Glomerular visceral epithelial cell (primary cell): Measurements from ENCODE around the gene RASA3.

Experiments used
- DNase-seq: peaks from one replicate; pipeline ENCODE4 v3.0.0-alpha.2; 2016; ENCODE audit errors: extremely low spot score

RASA3 gene

GRCh38 chr13:113936166-113936965 lies 196.1 kb downstream of the RASA3 start:
- DNase-seq, result no peak

- no peak for DNase-seq
These were observed 197.2 kb downstream of the RASA3 start for GRCh38 chr13:113935001-113935844.

DNA sequence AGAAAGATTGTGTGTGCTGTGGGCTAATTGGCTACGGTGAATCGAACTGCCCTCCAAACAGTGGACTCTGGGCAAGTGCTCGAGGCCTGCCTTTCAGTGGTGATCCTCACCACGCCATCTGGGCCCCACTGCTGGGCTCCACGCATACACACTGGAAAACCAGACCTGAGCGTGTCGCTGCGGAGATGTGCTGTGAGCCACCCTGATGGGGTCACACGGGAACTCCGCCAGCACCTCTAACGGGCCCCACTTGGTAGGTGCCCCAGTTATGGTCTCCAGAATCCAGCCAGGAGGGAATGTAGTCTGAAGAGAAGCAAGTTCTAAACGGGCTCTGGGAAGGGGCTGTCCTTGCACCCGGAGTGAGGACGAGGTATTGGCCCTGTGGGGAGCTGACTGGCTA lies 197.8 kb downstream of the RASA3 start:
- DNase-seq, result no peak

DNA sequence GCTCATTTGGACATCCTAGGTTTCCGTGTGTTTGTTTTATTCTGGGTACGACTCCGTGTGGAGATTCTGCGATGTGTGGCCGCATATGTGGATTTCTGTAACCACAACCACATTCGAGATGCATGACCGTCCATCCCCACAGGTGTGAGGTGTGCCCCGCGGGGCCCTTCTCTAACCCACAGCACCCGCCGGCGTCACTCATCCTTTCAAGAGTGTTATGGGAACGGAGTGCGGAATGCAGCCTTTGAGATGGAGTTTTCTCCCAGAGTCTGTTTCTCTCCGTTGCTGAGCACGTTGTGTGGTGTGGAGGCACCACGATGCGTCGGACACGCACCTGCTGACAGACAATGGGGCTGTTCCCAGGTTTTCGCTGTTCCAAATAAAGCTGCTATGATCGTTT lies 198.5 kb downstream of the RASA3 start:
- DNase-seq, result no peak

- no peak for DNase-seq
These were observed 200.5 kb downstream of the RASA3 start for GRCh38 chr13:113931841-113932459.

DNA sequence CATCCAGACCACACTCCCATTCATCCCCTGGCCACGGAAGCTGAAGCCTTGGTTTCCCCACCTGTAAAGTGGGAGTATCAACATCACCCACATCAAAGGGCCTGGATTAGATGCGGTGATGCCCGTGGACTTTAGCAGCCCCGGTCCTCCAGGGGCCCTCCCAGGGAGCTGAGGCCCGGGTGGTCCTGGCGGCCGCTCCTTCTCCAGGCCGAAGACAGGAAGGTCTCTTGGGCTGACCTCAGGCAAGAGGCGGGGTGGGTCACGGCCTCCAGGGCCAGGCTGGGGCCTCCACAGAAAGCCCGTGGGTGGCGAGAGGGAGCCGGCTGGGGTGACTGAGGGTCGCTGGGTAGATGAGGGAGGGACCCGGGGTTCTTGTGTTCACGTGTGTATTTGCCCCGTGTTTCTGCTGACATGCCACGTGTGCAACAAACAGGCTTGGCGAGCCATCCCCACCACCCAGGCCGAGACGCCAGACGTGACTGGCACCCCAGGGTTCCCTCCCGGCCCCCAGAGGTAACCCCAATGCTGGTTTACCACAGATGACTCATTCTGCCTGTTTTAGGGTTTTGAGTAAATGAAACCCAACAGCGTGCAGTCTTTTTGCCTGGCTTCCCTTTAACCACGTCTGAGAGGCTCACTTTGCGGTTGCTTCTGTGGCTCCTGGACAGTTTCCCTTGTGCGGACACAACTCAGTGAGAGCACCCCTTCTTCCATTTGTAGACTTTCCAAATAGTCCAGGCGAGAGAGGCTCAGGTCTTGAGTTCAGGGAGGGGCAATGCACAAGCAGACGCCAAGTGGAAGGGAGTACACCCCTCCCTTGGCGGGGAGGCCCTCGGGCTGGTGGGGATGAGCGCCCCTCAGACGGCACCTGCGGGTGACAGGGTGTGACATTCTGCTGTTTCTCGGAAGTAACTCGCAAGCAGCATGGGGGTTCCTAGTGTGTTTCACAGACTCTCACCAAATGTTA lies 201.5 kb downstream of the RASA3 start:
- DNase-seq, result no peak

DNA sequence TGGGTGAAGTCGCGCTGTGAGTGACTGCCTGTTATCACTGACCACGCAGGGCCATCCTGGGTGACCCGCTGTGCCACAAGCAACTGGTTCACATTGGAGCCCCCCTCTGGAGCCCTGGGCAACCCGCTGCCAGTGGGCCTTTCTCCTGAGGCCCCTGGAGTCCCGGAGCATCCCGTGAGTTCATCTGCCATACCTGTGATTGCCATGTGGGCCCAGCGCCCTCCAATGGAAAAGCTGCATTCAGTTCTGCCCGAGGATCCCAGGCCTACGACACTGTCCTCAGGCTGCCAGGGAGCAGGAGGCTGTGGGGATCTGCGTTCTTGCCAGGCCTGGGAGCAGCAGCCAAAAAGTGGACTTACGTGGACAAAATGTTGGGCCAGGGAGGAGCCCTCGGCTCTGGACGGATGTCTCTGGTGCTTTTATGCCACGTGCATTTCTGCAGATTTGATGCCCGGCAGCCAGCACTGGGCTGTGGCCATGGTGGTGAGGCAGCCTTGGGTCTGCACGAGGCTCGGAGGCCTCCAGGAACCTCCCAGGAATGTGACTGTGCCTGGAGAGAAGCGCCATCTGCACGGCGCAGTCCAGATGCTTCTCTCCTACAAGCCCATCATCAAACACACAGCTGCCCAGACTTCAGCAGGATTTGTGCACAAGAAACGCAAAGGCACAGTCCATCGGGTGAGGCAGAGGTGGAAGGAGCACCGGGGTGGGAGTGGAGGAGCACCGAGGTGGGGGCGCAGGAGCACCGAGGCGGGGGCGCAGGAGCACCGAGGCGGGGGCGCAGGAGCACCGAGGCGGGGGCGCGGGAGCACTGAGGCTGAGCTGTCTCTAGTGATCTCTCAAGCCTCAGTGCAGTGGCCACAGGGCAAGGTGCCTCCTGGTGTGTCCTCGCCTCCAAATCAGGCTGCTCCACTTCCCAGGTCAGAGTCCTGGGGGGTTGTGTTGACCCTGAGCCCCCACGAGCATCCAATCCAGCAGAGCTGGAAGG lies 202.5 kb downstream of the RASA3 start:
- no peak for DNase-seq

- DNase-seq, result peak; percentile 81
These were observed 203.5 kb downstream of the RASA3 start for GRCh38 chr13:113928685-113929627.
